Ascending aorta (tissue), 2 donors: ENCODE measurements around the gene SMURF1. TPM values are rescaled to one million over a fixed set of nuclear protein-coding genes. Genes with fewer than 3 reads are reported as not detected.

Source experiments
- DNase-seq, 2 donors: peaks; one replicate each; pipeline ENCODE4 v3.0.0-alpha.2; 2019; ENCODE audit warnings: low spot score in 2 of 2
- H3K27ac ChIP-seq, 2 donors: fragments of 200-600 bp; sonication (generic); one replicate each; pipeline ENCODE4 v1.5.1; 2016 to 2017; ENCODE audit warnings: mild to moderate bottlenecking in 1 of 2
- H3K27me3 ChIP-seq: fragments of 200-600 bp; sonication (generic); one replicate; pipeline ENCODE4 v1.5.1; 2017
- H3K36me3 ChIP-seq, 2 donors: fragments of 200-600 bp; sonication (generic); one replicate each; pipeline ENCODE4 v1.5.1; 2016
- H3K4me1 ChIP-seq, 2 donors: fragments of 200-600 bp; sonication (generic); one replicate each; pipeline ENCODE4 v1.5.1; 2016 to 2017; ENCODE audit warnings: mild to moderate bottlenecking in 1 of 2
- H3K4me3 ChIP-seq, 2 donors: fragments of 200-600 bp; sonication (generic); one replicate each; pipeline ENCODE4 v1.5.1; 2016 to 2017; ENCODE audit warnings: mild to moderate bottlenecking in 1 of 2
- H3K9me3 ChIP-seq, 2 donors: fragments of 200-600 bp; sonication (generic); one replicate each; pipeline ENCODE4 v1.5.1; 2016
- CTCF ChIP-seq, 3 experiments: fragments of 200-600 bp in 2 of 3; fragments of 450-650 bp in 1 of 3; sonication (generic) in 2 of 3; IDR thresholded peaks; one replicate each; pipeline ENCODE4 v1.5.1; 2016 to 2019; ENCODE audit warnings: antibody characterized with exemption in 3 of 3, mild to moderate bottlenecking in 1 of 3, moderate library complexity in 1 of 3
- intact Hi-C: fragments of 100-400 bp; cut with DNase I; formaldehyde crosslinking; loops from one replicate; pipeline ENCODE4 v1.15.1; 2023
- total RNA-seq: library from RNA; depleted of rRNA; stranded (reverse); fragments of >200 nt; gene quantifications from one replicate; pipeline ENCODE4 v1.1.0, GENCODE V29; 2016

Gene SMURF1
- total RNA-seq, 1 donor from 2014 or later, result 26.5 TPM

- Histone ChIP-seq H3K9me3 (no peaks in the 10 kb centered on the region), H3K36me3 (peaks cover 77 to 97% of the 10 kb centered on the region in 2 donors), H3K27me3 (no peaks in the 10 kb centered on the region), H3K4me1 (no peaks in the 10 kb centered on the region), H3K27ac (no peak overlapping the region), H3K4me3 (no peak overlapping the region)
- TF ChIP-seq CTCF (IDR thresholded peaks at IDR 0.05), result no peak
- no peak for DNase-seq
- intact Hi-C loops, result no loop called here
These were observed 161.2 kb downstream of the SMURF1 start for GRCh38 chr7:98982686-98983085.

GRCh38 chr7:98981701-98982100 is 162.2 kb downstream of the SMURF1 start:
- TF ChIP-seq CTCF (IDR thresholded peaks at IDR 0.05), result no peak
- intact Hi-C loops, result no loop called here
- H3K4me1 ChIP-seq, result no peaks in the 10 kb centered on the region
- H3K36me3 ChIP-seq, result peaks cover 84 to 99% of the 10 kb centered on the region in 2 donors
- H3K27me3 ChIP-seq, result no peaks in the 10 kb centered on the region
- no peak overlapping the region for H3K4me3 ChIP-seq
- DNase-seq, result no peak
- H3K27ac ChIP-seq, result no peak overlapping the region
- H3K9me3 ChIP-seq, result no peaks in the 10 kb centered on the region

GRCh38 chr7:98978672-98979071 is 165.2 kb downstream of the SMURF1 start:
- H3K4me3 ChIP-seq, result no peak overlapping the region
- no peak for TF ChIP-seq CTCF (IDR thresholded peaks at IDR 0.05)
- no peaks in the 10 kb centered on the region for H3K27me3 ChIP-seq
- intact Hi-C loops, result no loop called here
- DNase-seq, result no peak
- no peaks in the 10 kb centered on the region for H3K4me1 ChIP-seq
- H3K27ac ChIP-seq, result no peak overlapping the region
- no peaks in the 10 kb centered on the region for H3K9me3 ChIP-seq
- peaks cover 93 to 99% of the 10 kb centered on the region in 2 donors for H3K36me3 ChIP-seq

Other genes with a start within 250 kb of the SMURF1 start
- not detected for gene KPNA7, start 64.0 kb upstream of the SMURF1 start, total RNA-seq
- gene MYH16, start 128.7 kb upstream of the SMURF1 start, total RNA-seq, result not detected
- 87.7 TPM for gene ARPC1A, start 181.8 kb upstream of the SMURF1 start, total RNA-seq
- 360 TPM for gene ARPC1B, start 230.6 kb upstream of the SMURF1 start, total RNA-seq